Measurements from ENCODE around the gene NAT14. TPM values are rescaled to one million over a fixed set of nuclear protein-coding genes. Genes with fewer than 3 reads are reported as not detected.
"Not testable (repeated sequence)": the region's sequence is repeated elsewhere in the genome, so short reads cannot be mapped to it uniquely, and the experiment has no call there.

NAT14 gene
- total RNA-seq, 1 donor from 2014 or later = 33.1 TPM

DNA sequence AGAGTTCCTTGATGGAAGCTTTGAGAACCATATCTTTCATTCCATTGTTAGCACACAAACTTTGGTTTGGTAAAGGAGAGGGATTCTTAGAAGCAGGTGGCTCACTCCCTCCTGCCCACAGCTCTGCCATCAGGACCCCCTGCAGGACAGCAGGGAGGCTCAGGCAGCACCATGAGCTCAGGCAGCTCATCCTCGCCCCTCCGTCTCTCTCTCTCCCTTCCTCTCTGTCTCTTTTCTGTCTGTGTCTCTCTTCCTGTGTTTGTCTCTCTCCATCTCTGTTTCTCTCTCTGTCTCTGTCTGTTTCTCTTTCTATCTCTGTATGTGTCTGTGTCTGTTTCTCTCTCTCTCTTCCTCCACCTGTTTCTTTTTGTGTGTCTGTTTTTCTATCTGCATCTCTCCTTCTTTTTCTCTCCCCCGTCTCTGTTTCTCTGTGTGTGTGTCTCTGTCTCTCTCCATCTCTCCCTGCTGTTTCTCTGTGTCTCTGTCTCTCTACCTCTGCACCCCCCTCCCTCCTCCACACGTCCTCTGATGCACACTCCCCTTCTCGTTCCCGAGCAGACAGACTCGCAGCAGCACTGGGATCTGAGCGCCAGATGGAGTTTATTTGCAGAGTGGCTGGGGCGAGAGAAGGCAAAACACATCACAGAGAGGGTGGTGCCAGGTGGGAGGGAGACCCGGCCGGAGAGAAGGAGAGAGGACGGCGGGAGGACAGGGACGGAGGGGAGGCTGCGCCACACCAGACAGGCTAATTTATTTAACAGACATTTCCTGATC, 43.2 kb downstream of the NAT14 start:
- H3K9me3 Mint-ChIP-seq (ENCODE audit: low read depth) = no peaks in the 10 kb centered on the region
- no peak for DNase-seq (ENCODE audit: low spot score)
- H3K27me3 Mint-ChIP-seq (ENCODE audit: low read depth) = no peaks in the 10 kb centered on the region
- H3K4me3 Mint-ChIP-seq (ENCODE audit: unreplicated experiment) = no peak overlapping the region
- TF ChIP-seq, protein P1, sequence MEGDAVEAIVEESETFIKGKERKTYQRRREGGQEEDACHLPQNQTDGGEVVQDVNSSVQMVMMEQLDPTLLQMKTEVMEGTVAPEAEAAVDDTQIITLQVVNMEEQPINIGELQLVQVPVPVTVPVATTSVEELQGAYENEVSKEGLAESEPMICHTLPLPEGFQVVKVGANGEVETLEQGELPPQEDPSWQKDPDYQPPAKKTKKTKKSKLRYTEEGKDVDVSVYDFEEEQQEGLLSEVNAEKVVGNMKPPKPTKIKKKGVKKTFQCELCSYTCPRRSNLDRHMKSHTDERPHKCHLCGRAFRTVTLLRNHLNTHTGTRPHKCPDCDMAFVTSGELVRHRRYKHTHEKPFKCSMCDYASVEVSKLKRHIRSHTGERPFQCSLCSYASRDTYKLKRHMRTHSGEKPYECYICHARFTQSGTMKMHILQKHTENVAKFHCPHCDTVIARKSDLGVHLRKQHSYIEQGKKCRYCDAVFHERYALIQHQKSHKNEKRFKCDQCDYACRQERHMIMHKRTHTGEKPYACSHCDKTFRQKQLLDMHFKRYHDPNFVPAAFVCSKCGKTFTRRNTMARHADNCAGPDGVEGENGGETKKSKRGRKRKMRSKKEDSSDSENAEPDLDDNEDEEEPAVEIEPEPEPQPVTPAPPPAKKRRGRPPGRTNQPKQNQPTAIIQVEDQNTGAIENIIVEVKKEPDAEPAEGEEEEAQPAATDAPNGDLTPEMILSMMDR (IDR thresholded peaks at IDR 0.05) = peak; percentile 57
- H3K27ac Mint-ChIP-seq (ENCODE audit: unreplicated experiment) = no peak overlapping the region
- no peaks in the 10 kb centered on the region for H3K36me3 Mint-ChIP-seq (ENCODE audit: low read depth)
- H3K4me1 Mint-ChIP-seq (ENCODE audit: low read depth) = peaks cover 3% of the 10 kb centered on the region

DNA sequence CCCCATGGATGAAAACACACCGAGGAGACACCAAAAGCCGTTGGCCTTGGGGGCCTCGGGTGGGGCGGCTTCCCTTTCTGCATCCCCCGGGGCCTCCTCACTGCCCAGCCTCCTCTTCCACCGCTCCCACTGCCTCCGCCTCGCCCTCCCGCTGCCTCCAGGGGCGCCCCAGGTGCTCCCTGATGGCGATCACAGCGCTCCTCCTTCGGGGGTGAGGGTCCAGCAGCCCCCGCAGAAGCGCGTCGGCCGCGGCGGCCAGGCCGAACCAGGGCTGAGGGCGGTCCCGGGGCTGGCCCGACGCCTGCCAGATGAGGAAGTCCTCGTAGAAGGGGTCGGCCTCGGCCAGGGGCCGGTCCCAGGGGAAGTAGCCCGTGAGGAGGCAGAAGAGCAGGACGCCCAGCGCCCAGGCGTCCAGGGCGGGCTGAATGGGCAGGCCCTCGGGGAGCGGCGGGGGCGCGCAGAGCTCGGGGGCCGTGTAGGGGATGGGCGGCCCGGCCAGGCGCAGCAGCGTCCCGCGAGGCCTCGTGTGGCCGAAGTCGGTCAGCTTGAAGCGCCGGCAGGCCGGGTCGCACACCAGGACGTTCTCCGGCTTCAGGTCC, 44.7 kb downstream of the NAT14 start:
- no peak for DNase-seq (ENCODE audit: low spot score)
- no peaks in the 10 kb centered on the region for H3K9me3 Mint-ChIP-seq (ENCODE audit: low read depth)
- no peaks in the 10 kb centered on the region for H3K27me3 Mint-ChIP-seq (ENCODE audit: low read depth)
- H3K27ac Mint-ChIP-seq (ENCODE audit: unreplicated experiment) = no peak overlapping the region
- no peaks in the 10 kb centered on the region for H3K36me3 Mint-ChIP-seq (ENCODE audit: low read depth)
- H3K4me3 Mint-ChIP-seq (ENCODE audit: unreplicated experiment) = no peak overlapping the region
- peaks cover 3% of the 10 kb centered on the region for H3K4me1 Mint-ChIP-seq (ENCODE audit: low read depth)
- TF ChIP-seq, protein P1 (IDR thresholded peaks at IDR 0.05) = no peak

DNA sequence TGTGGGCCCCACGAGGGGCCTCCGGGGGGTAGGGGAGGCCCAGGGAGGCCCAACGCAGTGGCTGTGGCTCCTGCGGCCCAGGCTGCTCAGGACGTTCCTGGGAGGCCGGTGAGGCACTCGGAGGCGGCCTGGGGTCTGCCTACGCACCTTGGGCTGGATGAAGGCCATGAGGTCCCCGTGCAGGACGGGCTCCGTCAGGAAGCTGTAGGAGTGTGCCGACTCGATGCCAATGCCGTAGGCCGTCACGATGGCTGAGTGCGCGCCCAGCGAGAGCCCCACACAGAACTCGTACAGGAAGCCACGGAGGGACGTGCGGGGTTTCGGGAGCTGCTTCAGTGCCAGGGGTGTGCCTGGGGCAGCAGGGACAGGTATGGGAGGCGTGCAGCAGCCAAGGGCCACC, 46.0 kb downstream of the NAT14 start:
- no peak for DNase-seq (ENCODE audit: low spot score)
- H3K27ac Mint-ChIP-seq (ENCODE audit: unreplicated experiment) = no peak overlapping the region
- H3K27me3 Mint-ChIP-seq (ENCODE audit: low read depth) = no peaks in the 10 kb centered on the region
- H3K36me3 Mint-ChIP-seq (ENCODE audit: low read depth) = no peaks in the 10 kb centered on the region
- TF ChIP-seq, protein P1 (IDR thresholded peaks at IDR 0.05) = no peak
- no peaks in the 10 kb centered on the region for H3K9me3 Mint-ChIP-seq (ENCODE audit: low read depth)
- no peak overlapping the region for H3K4me3 Mint-ChIP-seq (ENCODE audit: unreplicated experiment)
- H3K4me1 Mint-ChIP-seq (ENCODE audit: low read depth) = no peaks in the 10 kb centered on the region

DNA sequence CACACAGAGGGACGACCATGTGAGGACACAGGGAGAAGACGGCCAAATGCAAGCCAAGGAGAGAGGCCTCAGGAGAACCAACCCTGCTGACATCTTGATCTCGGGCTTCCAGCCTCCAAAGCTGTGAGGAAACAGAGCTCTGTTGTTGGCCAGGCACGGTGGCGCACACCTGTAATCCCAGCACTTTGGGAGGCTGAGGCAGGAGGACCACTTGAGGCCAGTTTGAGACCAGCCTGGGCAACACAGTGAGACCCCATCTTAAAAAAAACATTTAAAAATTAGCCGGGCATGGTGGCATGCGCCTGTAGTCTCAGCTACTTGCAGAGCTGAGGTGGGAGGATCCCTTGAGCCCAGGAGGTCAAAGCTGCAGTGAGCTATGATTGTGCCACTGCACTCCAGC, 49.3 kb downstream of the NAT14 start:
- not testable (repeated sequence) for H3K27me3 Mint-ChIP-seq (ENCODE audit: low read depth); H3K36me3 Mint-ChIP-seq (ENCODE audit: low read depth); H3K9me3 Mint-ChIP-seq (ENCODE audit: low read depth); H3K27ac Mint-ChIP-seq (ENCODE audit: unreplicated experiment); H3K4me1 Mint-ChIP-seq (ENCODE audit: low read depth); DNase-seq (ENCODE audit: low spot score); H3K4me3 Mint-ChIP-seq (ENCODE audit: unreplicated experiment)

DNA sequence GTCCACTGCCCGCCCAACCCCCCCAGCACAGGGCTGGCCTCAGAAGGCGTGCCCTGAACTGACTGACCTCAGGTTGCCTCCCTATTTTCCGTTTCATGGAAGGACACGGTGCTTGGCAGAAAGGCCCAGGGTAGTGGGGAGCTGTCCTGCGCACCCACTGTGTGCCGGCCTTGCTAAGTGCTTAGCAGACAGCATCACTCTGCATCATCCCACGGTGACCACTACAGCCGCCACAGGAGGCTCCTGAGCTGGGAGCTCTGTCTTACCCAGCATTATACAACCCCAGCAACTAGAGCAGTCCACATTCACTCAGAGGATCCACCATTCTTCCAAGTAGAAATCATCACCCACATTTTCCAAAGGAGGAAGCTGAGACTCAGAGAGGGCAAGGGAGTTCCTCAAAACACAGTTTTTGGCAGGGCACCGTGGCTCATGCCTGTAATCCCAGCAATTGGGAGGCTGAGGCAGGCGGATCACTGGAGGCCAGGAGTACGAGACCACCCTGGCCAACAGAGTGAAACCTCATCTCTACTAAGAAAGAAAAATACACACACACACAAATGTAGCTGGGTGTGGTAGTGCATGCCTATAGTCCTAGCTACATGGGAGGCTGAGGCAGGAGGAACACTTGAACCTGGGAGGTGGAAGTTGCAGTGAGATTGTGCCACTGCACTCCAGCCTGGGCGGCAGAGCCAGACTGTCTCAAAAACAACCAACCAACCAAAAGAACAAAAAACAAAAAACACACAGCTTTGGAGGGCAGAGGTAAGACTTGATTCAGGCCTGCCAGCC, 50.4 kb downstream of the NAT14 start:
- no peak overlapping the region for H3K27ac Mint-ChIP-seq (ENCODE audit: unreplicated experiment)
- no peaks in the 10 kb centered on the region for H3K4me1 Mint-ChIP-seq (ENCODE audit: low read depth)
- TF ChIP-seq, protein P1 (IDR thresholded peaks at IDR 0.05) = no peak
- H3K9me3 Mint-ChIP-seq (ENCODE audit: low read depth) = no peaks in the 10 kb centered on the region
- no peak overlapping the region for H3K4me3 Mint-ChIP-seq (ENCODE audit: unreplicated experiment)
- no peaks in the 10 kb centered on the region for H3K36me3 Mint-ChIP-seq (ENCODE audit: low read depth)
- H3K27me3 Mint-ChIP-seq (ENCODE audit: low read depth) = no peaks in the 10 kb centered on the region
- no peak for DNase-seq (ENCODE audit: low spot score)
